GM21515 (cell line): ENCODE measurements around the gene LRRC23.
A peak's percentile ranks its signal among the peaks of the same experiment; 100 is the strongest.

Experiments used
- ATAC-seq: cut with Tn5 transposase; IDR thresholded peaks from one replicate; pipeline ENCODE4 v1.9.1; 2021; ENCODE audit not compliant: unreplicated experiment

The LRRC23 gene

GRCh38 chr12:6923851-6924250, 19.2 kb downstream of the LRRC23 start:
- no peak for ATAC-seq

DNA sequence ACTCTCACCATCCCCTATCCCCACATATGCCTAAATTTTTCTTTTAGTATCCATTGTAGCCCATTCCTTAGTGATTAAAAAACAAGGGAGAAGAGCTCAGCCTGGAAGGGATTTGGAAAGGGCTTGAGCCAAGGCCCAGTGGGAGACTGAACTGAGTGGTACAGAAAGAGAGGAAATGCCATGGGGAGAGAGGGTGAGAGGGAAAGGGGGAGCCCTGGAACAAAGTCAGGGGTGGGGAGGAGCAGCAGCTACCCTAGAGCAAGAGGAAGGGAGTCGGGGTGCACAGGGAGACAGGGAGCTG, 20.6 kb downstream of the LRRC23 start:
- no peak for ATAC-seq

DNA sequence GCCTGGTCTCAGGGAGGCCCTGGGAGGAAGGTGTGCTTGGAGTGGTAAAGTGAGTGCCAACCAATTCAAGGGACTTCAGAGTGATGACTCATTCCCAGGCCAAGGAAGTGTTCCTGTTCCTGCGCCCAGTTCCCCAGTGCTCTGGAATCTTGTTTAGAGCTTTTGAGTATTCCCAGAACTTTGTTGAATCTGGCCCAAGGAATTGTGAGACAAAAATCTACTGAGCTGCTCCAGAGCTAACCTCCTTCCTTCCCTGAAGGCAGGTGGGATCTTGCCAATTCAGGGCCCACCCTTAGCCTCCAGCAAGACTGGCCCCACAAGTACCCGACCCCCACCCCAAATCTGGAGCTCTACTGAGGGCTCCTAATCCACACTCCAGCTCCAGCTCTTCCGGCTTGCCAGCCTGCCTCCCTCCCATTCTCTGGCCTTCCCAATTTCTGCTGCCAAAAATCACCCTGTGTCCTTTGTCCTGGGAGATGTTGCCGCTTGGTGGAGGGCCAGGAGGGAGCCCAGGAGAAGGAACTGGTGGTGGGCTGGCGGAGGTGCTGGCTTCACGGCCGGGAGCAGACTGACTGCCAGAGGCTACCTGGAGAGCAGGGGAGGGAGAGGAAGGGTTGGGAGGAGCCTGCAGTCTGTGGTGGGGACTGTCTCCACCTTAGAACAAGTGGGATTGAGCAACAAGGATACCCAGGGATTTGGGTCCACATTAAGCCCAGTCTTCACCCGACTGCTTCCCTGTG, 21.1 kb downstream of the LRRC23 start:
- no peak for ATAC-seq

DNA sequence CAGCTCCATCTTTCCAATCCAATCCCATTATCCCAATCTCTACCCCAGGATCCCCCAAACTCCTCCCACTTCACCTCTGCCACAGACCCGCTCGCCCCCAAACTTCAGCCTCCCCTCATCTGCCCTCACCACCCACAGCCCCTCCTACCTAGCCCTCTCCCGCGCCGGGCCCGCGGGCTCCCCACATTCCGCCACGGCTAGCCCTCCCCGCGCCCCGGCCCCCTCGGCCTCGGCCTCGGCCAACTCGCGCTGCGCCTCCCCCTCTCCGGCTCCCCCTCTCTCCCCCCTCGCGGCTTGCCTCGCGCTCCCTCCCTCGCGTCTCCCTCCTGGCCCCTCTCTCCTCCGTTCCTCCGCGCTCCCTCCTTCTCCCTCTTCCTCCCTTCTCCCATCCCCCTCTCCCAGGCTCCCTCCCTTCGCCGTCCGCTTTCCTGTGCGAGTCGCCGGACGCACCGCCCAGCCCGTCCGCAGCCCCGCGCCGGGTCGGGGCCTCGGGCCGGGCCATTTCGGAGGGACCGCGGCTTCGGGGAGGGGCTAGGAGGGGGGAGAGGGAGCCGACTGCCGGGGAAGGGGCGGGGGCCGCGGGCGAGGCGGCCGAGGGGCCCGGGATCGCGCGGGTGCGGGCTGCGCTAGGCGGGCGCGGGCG, 22.9 kb downstream of the LRRC23 start, which contains the start of gene ATN1:
ATN1 (plus strand) TSS at position 581 of the 643 bp plus-strand sequence. CDS start 6,043 bp downstream, outside the sequence.
- no peak for ATAC-seq

GRCh38 chr12:6928022-6928702, 23.5 kb downstream of the LRRC23 start:
- ATAC-seq: no peak

GRCh38 chr12:6928703-6929407, 24.2 kb downstream of the LRRC23 start:
- ATAC-seq: no peak

DNA sequence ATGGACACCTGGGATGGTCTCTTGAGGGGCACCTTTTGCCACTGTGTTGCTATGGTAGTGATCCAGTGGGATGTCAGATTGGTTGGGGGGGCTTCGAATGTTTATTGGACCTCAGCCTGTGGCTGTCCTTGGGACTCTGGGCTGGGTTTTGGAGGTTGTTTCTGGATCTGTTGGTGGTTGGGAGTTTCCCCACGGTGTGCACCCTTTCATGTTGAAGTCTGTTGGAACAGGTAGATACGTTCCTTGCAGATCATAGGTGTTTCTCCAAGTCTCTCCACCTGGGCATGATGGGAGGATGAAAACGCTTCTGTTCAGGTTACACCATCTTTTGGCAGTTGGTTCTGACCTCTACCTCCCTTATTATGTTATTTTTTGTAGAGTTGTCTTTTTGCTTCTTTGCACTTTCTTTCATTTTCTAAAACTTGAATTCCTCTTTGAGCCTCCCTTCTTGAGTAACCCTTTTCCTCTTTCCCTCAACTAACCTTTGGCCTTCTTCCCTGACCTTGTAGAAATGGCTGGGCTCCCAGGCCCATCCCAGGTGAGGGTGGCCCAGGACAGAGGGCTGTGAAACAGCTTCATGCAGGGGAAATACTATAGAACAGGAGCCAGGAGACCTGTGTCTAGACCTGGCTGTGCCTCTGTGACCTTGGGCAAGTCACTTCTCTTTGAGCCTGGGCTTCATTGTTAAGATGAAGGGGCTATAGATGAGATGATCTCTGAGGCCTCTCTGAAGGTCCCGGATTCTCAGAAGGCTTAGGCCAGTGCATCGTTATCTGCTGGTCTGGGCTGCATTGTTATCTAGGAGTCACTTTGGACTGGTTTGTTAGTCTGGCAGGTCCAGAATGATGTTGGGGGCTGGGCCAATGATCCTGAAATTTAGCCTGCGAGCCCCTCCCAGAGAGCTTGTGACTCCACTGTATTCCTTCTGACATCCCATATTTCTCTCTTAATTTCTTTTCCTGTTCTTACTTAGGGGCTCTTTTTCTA, 25.1 kb downstream of the LRRC23 start:
- ATAC-seq: no peak

- ATAC-seq: no peak
Observed at GRCh38 chr12:6932766-6933165, 28.1 kb downstream of the LRRC23 start.

- ATAC-seq: no peak
Observed at GRCh38 chr12:6934110-6934509, 29.5 kb downstream of the LRRC23 start.

DNA sequence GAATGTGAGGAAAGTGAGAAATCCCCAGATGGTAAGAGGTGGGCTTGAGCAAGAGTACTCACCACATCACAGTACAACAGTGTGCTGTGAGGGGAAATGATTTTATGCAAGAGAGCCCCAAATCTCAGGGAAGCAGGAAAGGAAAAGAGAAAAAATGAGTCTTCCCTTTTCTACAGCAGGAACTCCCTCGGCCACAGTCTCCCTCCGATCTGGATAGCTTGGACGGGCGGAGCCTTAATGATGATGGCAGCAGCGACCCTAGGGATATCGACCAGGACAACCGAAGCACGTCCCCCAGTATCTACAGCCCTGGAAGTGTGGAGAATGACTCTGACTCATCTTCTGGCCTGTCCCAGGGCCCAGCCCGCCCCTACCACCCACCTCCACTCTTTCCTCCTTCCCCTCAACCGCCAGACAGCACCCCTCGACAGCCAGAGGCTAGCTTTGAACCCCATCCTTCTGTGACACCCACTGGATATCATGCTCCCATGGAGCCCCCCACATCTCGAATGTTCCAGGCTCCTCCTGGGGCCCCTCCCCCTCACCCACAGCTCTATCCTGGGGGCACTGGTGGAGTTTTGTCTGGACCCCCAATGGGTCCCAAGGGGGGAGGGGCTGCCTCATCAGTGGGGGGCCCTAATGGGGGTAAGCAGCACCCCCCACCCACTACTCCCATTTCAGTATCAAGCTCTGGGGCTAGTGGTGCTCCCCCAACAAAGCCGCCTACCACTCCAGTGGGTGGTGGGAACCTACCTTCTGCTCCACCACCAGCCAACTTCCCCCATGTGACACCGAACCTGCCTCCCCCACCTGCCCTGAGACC, 31.0 kb downstream of the LRRC23 start:
- no peak for ATAC-seq

- ATAC-seq: no peak
Observed at GRCh38 chr12:6936194-6936635, 31.6 kb downstream of the LRRC23 start.

DNA sequence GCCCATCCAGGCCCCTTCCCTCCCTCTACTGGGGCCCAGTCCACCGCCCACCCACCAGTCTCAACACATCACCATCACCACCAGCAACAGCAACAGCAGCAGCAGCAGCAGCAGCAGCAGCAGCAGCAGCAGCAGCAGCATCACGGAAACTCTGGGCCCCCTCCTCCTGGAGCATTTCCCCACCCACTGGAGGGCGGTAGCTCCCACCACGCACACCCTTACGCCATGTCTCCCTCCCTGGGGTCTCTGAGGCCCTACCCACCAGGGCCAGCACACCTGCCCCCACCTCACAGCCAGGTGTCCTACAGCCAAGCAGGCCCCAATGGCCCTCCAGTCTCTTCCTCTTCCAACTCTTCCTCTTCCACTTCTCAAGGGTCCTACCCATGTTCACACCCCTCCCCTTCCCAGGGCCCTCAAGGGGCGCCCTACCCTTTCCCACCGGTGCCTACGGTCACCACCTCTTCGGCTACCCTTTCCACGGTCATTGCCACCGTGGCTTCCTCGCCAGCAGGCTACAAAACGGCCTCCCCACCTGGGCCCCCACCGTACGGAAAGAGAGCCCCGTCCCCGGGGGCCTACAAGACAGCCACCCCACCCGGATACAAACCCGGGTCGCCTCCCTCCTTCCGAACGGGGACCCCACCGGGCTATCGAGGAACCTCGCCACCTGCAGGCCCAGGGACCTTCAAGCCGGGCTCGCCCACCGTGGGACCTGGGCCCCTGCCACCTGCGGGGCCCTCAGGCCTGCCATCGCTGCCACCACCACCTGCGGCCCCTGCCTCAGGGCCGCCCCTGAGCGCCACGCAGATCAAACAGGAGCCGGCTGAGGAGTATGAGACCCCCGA, 32.2 kb downstream of the LRRC23 start:
- peak; percentile 11 for ATAC-seq

- ATAC-seq: peak; percentile 76
Observed at GRCh38 chr12:6937481-6938352, 33.1 kb downstream of the LRRC23 start.

GRCh38 chr12:6938353-6939190, 34.0 kb downstream of the LRRC23 start:
- no peak for ATAC-seq

- ATAC-seq: no peak
Observed at GRCh38 chr12:6939191-6939540, 34.5 kb downstream of the LRRC23 start.

GRCh38 chr12:6941267-6941666, 36.6 kb downstream of the LRRC23 start:
- no peak for ATAC-seq

GRCh38 chr12:6941782-6942181, 37.2 kb downstream of the LRRC23 start:
- ATAC-seq: no peak
